Muscle of leg (tissue), 9 donors: Measurements from ENCODE around the gene TECPR1. TPM values are rescaled to one million over a fixed set of nuclear protein-coding genes. Genes with fewer than 3 reads are reported as not detected.

Source experiments
- polyA plus RNA-seq, 8 donors: library from polyadenylated mRNA; unstranded; fragments of 120-200 nt; gene quantifications; one replicate each; pipeline versions ENCODE4 v1.2.1 to v1.2.3, GENCODE V29; 2013; ENCODE audit warnings: inconsistent platforms in 1 of 8, low replicate concordance in 1 of 8; ENCODE audit not compliant: insufficient read length in 8 of 8, insufficient read depth in 1 of 8
- total RNA-seq: library from RNA; stranded (reverse); fragments of 120-200 nt; gene quantifications from one replicate; pipeline ENCODE4 v1.2.4, GENCODE V29; 2013

Gene TECPR1
- total and polyA plus RNA-seq, 9 donors = 14.4 to 26.5 (median 17.2) TPM

Other genes starting within 250 kb of the TECPR1 start
- 7.0 TPM for gene LMTK2, start 145.4 kb downstream of the TECPR1 start, total RNA-seq
- 1 to 10 TPM; 5.3 to 8.0 (median 6.8) TPM for gene LMTK2, start 145.4 kb downstream of the TECPR1 start, polyA plus RNA-seq
- gene BHLHA15, start 40.8 kb downstream of the TECPR1 start, total RNA-seq = 0.58 TPM
- gene BHLHA15, start 40.8 kb downstream of the TECPR1 start, polyA plus RNA-seq = 1 to 10 TPM in 1 of 8 donors, under 1 TPM in 7; 0.26 to 1.0 (median 0.38) TPM
- 62.9 TPM for gene BRI3, start 29.5 kb upstream of the TECPR1 start, total RNA-seq
- gene BRI3, start 29.5 kb upstream of the TECPR1 start, polyA plus RNA-seq = 100 to 1,000 TPM in 1 of 8 donors, 10 to 100 TPM in 7; 63.9 to 106 (median 75.6) TPM
- 2.9 TPM for gene BAIAP2L1, start 148.9 kb upstream of the TECPR1 start, total RNA-seq
- gene BAIAP2L1, start 148.9 kb upstream of the TECPR1 start, polyA plus RNA-seq = 10 to 100 TPM in 1 of 8 donors, 1 to 10 TPM in 7; 5.4 to 12.2 (median 6.9) TPM